Osteoblast (primary cell): ENCODE measurements around the gene FOXO4. TPM values are rescaled to one million over a fixed set of nuclear protein-coding genes. Genes with fewer than 3 reads are reported as not detected.

Experiments used
- DNase-seq: peaks from one replicate; pipeline ENCODE4 v3.0.0; 2011; ENCODE audit warnings: low spot score, mixed read lengths; ENCODE audit not compliant: insufficient read length; ENCODE audit errors: missing footprints
- H2AFZ ChIP-seq: 2 replicates; pipeline ENCODE4 v1.6.0; 2011; ENCODE audit warnings: mild to moderate bottlenecking, low read length
- H3K27ac ChIP-seq: 2 replicates; pipeline ENCODE4 v1.5.1; 2011; ENCODE audit warnings: mild to moderate bottlenecking, low read depth, low read length, moderate library complexity
- H3K27me3 ChIP-seq: 2 replicates; pipeline ENCODE4 v1.6.0; 2012; ENCODE audit warnings: mild to moderate bottlenecking, control low read depth, inconsistent platforms, low read length, moderate library complexity; ENCODE audit not compliant: insufficient read depth
- H3K36me3 ChIP-seq: 2 replicates; pipeline ENCODE4 v1.5.1; 2011; ENCODE audit warnings: mild to moderate bottlenecking, low read length, control low read depth, moderate library complexity; ENCODE audit not compliant: insufficient read depth
- H3K4me1 ChIP-seq: 2 replicates; pipeline ENCODE4 v1.5.1; 2011; ENCODE audit warnings: mild to moderate bottlenecking, low read length, control low read depth, moderate library complexity; ENCODE audit not compliant: insufficient read depth
- H3K4me2 ChIP-seq: 2 replicates; pipeline ENCODE4 v1.6.0; 2011; ENCODE audit warnings: mild to moderate bottlenecking, low read length; ENCODE audit not compliant: insufficient read depth
- H3K4me3 ChIP-seq: fragments of 200-600 bp; sonication (generic); 3 replicates; pipeline ENCODE4 v1.5.1; 2012; ENCODE audit warnings: mild to moderate bottlenecking, low read length, inconsistent platforms; ENCODE audit not compliant: insufficient read depth
- H3K79me2 ChIP-seq: 2 replicates; pipeline ENCODE4 v1.6.0; 2012; ENCODE audit warnings: mild to moderate bottlenecking, low read length, control low read depth, inconsistent platforms; ENCODE audit not compliant: insufficient read depth
- H3K9me3 ChIP-seq: 2 replicates; pipeline ENCODE4 v1.5.1; 2011; ENCODE audit warnings: low read depth, low read length, control low read depth
- H4K20me1 ChIP-seq: 2 replicates; pipeline ENCODE4 v1.6.0; 2012; ENCODE audit warnings: mild to moderate bottlenecking, low read length, control low read depth; ENCODE audit not compliant: insufficient read depth
- CTCF ChIP-seq: IDR thresholded peaks from 2 replicates; pipeline ENCODE4 v1.5.1; 2011; ENCODE audit warnings: mild to moderate bottlenecking, low read depth, low read length, moderate library complexity; ENCODE audit errors: extremely low read depth
- total RNA-seq: library from RNA; depleted of rRNA; stranded (reverse); fragments of >200 nt; gene quantifications from 2 replicates; pipeline ENCODE4 v1.2.3, GENCODE V29; 2012

Gene FOXO4
- total RNA-seq, 1 donor: 7.6 TPM

- Histone ChIP-seq H3K4me3 (peak overlapping the region; percentile 86), H2AFZ (peak overlapping the region; percentile 72), H3K27ac (peak overlapping the region; percentile 59), H3K4me1 (peaks cover 3% of the 10 kb centered on the region), H3K79me2 (peaks cover 41% of the 10 kb centered on the region), H3K36me3 (peaks cover 3% of the 10 kb centered on the region), H3K27me3 (no peaks in the 10 kb centered on the region), H3K9me3 (no peaks in the 10 kb centered on the region), H4K20me1 (no peaks in the 10 kb centered on the region), H3K4me2 (peak overlapping the region; percentile 83)
- no peak for TF ChIP-seq CTCF
- DNase-seq: peak; percentile 84
These were observed 28.0 kb upstream of the FOXO4 start for GRCh38 chrX:71067712-71068043.

- no peak for TF ChIP-seq CTCF
- peak within 1 kb of the TSS; percentile 59 for H3K27ac ChIP-seq
- no peaks in the 10 kb centered on the region for H3K27me3 ChIP-seq
- no peaks in the 10 kb centered on the region for H3K36me3 ChIP-seq
- DNase-seq: peak; percentile 93
- H3K9me3 ChIP-seq: no peaks in the 10 kb centered on the region
- H3K4me2 ChIP-seq: peak within 1 kb of the TSS; percentile 83
- no peaks in the 10 kb centered on the region for H4K20me1 ChIP-seq
- H3K79me2 ChIP-seq: peaks cover 38% of the 10 kb centered on the region
- H2AFZ ChIP-seq: peak within 1 kb of the TSS; percentile 91
- H3K4me3 ChIP-seq: peak within 1 kb of the TSS; percentile 86
- peaks cover 3% of the 10 kb centered on the region for H3K4me1 ChIP-seq
These were observed 27.4 kb upstream of the FOXO4 start, which contains the start of gene SNX12 for GRCh38 chrX:71068044-71068918. SNX12 (minus strand) TSS chrX:71068334; CDS start chrX:71068306, 28 bp downstream.

GRCh38 chrX:71070531-71070930 is 25.1 kb upstream of the FOXO4 start:
- Histone ChIP-seq H2AFZ (no peak overlapping the region), H3K27me3 (peaks cover 10% of the 10 kb centered on the region), H3K4me3 (no peak overlapping the region), H3K4me2 (no peak overlapping the region), H4K20me1 (no peaks in the 10 kb centered on the region), H3K27ac (no peak overlapping the region), H3K79me2 (peaks cover 22% of the 10 kb centered on the region), H3K9me3 (no peaks in the 10 kb centered on the region), H3K36me3 (no peaks in the 10 kb centered on the region), H3K4me1 (peaks cover 3% of the 10 kb centered on the region)
- TF ChIP-seq CTCF: no peak
- DNase-seq: no peak

GRCh38 chrX:71081330-71082123 is 14.1 kb upstream of the FOXO4 start:
- DNase-seq: no peak
- TF ChIP-seq CTCF: no peak

More at GRCh38 chrX:71081330-71082123, 14.1 kb upstream of the FOXO4 start:
- H3K79me2 ChIP-seq: no peaks in the 10 kb centered on the region
- H2AFZ ChIP-seq: no peak overlapping the region
- H3K4me3 ChIP-seq: no peak overlapping the region
- no peak overlapping the region for H3K4me2 ChIP-seq
- H3K27ac ChIP-seq: no peak overlapping the region
- H3K36me3 ChIP-seq: no peaks in the 10 kb centered on the region
- H3K4me1 ChIP-seq: peaks cover 9% of the 10 kb centered on the region
- peaks cover 25% of the 10 kb centered on the region for H3K27me3 ChIP-seq
- no peaks in the 10 kb centered on the region for H4K20me1 ChIP-seq
- no peaks in the 10 kb centered on the region for H3K9me3 ChIP-seq
